ENCODE data around the gene LTBP1.

LTBP1 gene

GRCh38 chr2:33246432-33246831 is 299.7 kb downstream of the LTBP1 start:
- no peak overlapping the region for H4K12ac ChIP-seq (ENCODE audit: low read depth, low read length)
- H3K14ac ChIP-seq (ENCODE audit: low read length): no peak overlapping the region
- H3K36me3 ChIP-seq (ENCODE audit: control insufficient read depth in 1 of 2, insufficient read depth in 2 of 2, low read length in 2 of 2): peaks cover 0 to 4% of the 10 kb centered on the region in 2 experiments
- H3K79me1 ChIP-seq (ENCODE audit: low read length): no peaks in the 10 kb centered on the region
- no peak overlapping the region for H3K4ac ChIP-seq (ENCODE audit: low read depth, low read length)
- H2BK5ac ChIP-seq (ENCODE audit: low read depth, low read length, poor library complexity): no peak overlapping the region
- no peak overlapping the region for H4K8ac ChIP-seq (ENCODE audit: low read depth, low read length)
- no peak overlapping the region for H2BK12ac ChIP-seq (ENCODE audit: low read length)
- H3K18ac ChIP-seq (ENCODE audit: low read length): no peak overlapping the region
- no peaks in the 10 kb centered on the region for H3K27me3 ChIP-seq (ENCODE audit: insufficient read depth, low read length)
- no peaks in the 10 kb centered on the region for H3K79me2 ChIP-seq (ENCODE audit: control insufficient read depth, insufficient read depth, low read length, poor library complexity)
- no peak overlapping the region for H3K4me3 ChIP-seq (ENCODE audit: low read depth, low read length)
- no peak overlapping the region for H3K23ac ChIP-seq (ENCODE audit: low read length)
- no CpG with 5 or more reads among the region's 4 CpGs for WGBS (ENCODE audit: extremely low coverage, insufficient coverage, insufficient read length)
- H4K91ac ChIP-seq (ENCODE audit: low read depth, low read length): no peak overlapping the region
- H3K4me1 ChIP-seq (ENCODE audit: control insufficient read depth in 1 of 2, insufficient read depth in 2 of 2, low read length in 2 of 2): no peaks in the 10 kb centered on the region
- no peak overlapping the region for H2BK120ac ChIP-seq (ENCODE audit: insufficient read depth, low read length, poor library complexity)
- no peak overlapping the region for H3K4me2 ChIP-seq (ENCODE audit: low read length)
- no peak overlapping the region for H2AFZ ChIP-seq (ENCODE audit: insufficient read depth, low read length, poor library complexity)
- H2AK5ac ChIP-seq (ENCODE audit: low read length): no peak overlapping the region
- H3K9ac ChIP-seq (ENCODE audit: low read length): no peak overlapping the region
- no peak for DNase-seq
- H3K27ac ChIP-seq (ENCODE audit: low read depth, low read length): no peak overlapping the region
- no peaks in the 10 kb centered on the region for H3K9me3 ChIP-seq (ENCODE audit: insufficient read depth, low read depth, low read length)

- no CpG with 5 or more reads among the region's 1 CpG for WGBS (ENCODE audit: extremely low coverage, insufficient coverage, insufficient read length)
- Histone ChIP-seq H3K9ac (ENCODE audit: low read length) (no peak overlapping the region), H2BK5ac (ENCODE audit: low read depth, low read length, poor library complexity) (no peak overlapping the region), H2AK5ac (ENCODE audit: low read length) (no peak overlapping the region), H3K4me3 (ENCODE audit: low read depth, low read length) (no peak overlapping the region), H3K27ac (ENCODE audit: low read depth, low read length) (no peak overlapping the region), H3K79me1 (ENCODE audit: low read length) (no peaks in the 10 kb centered on the region), H4K12ac (ENCODE audit: low read depth, low read length) (no peak overlapping the region), H3K4me1 (ENCODE audit: control insufficient read depth in 1 of 2, insufficient read depth in 2 of 2, low read length in 2 of 2) (no peaks in the 10 kb centered on the region), H4K91ac (ENCODE audit: low read depth, low read length) (no peak overlapping the region), H3K4ac (ENCODE audit: low read depth, low read length) (no peak overlapping the region), H3K79me2 (ENCODE audit: control insufficient read depth, insufficient read depth, low read length, poor library complexity) (no peaks in the 10 kb centered on the region), H3K9me3 (ENCODE audit: insufficient read depth, low read depth, low read length) (no peaks in the 10 kb centered on the region), H3K23ac (ENCODE audit: low read length) (no peak overlapping the region), H3K36me3 (ENCODE audit: control insufficient read depth in 1 of 2, insufficient read depth in 2 of 2, low read length in 2 of 2) (peaks cover 0 to 4% of the 10 kb centered on the region in 2 experiments), H4K8ac (ENCODE audit: low read depth, low read length) (no peak overlapping the region), H2AFZ (ENCODE audit: insufficient read depth, low read length, poor library complexity) (no peak overlapping the region), H3K18ac (ENCODE audit: low read length) (no peak overlapping the region), H2BK120ac (ENCODE audit: insufficient read depth, low read length, poor library complexity) (no peak overlapping the region), H3K4me2 (ENCODE audit: low read length) (no peak overlapping the region), H3K27me3 (ENCODE audit: insufficient read depth, low read length) (no peaks in the 10 kb centered on the region), H2BK12ac (ENCODE audit: low read length) (no peak overlapping the region), H3K14ac (ENCODE audit: low read length) (no peak overlapping the region)
- no peak for DNase-seq
Measured at GRCh38 chr2:33247365-33247764, 300.6 kb downstream of the LTBP1 start.

GRCh38 chr2:33250417-33251029 is 303.8 kb downstream of the LTBP1 start:
- H2BK12ac ChIP-seq (ENCODE audit: low read length): no peak overlapping the region
- H3K4me3 ChIP-seq (ENCODE audit: low read depth, low read length): no peak overlapping the region
- H4K12ac ChIP-seq (ENCODE audit: low read depth, low read length): no peak overlapping the region
- no peak overlapping the region for H2AK5ac ChIP-seq (ENCODE audit: low read length)
- no peak overlapping the region for H3K27ac ChIP-seq (ENCODE audit: low read depth, low read length)
- H3K14ac ChIP-seq (ENCODE audit: low read length): no peak overlapping the region
- H3K27me3 ChIP-seq (ENCODE audit: insufficient read depth, low read length): no peaks in the 10 kb centered on the region
- no peaks in the 10 kb centered on the region for H3K79me2 ChIP-seq (ENCODE audit: control insufficient read depth, insufficient read depth, low read length, poor library complexity)
- no peak overlapping the region for H3K18ac ChIP-seq (ENCODE audit: low read length)
- no peak overlapping the region for H2BK120ac ChIP-seq (ENCODE audit: insufficient read depth, low read length, poor library complexity)
- H2AFZ ChIP-seq (ENCODE audit: insufficient read depth, low read length, poor library complexity): no peak overlapping the region
- no peaks in the 10 kb centered on the region for H3K9me3 ChIP-seq (ENCODE audit: insufficient read depth, low read depth, low read length)
- DNase-seq: no peak
- no peak overlapping the region for H3K4me2 ChIP-seq (ENCODE audit: low read length)
- H3K23ac ChIP-seq (ENCODE audit: low read length): no peak overlapping the region
- WGBS (ENCODE audit: extremely low coverage, insufficient coverage, insufficient read length): no CpG with 5 or more reads among the region's 5 CpGs
- H3K79me1 ChIP-seq (ENCODE audit: low read length): no peaks in the 10 kb centered on the region
- no peak overlapping the region for H3K9ac ChIP-seq (ENCODE audit: low read length)
- H4K91ac ChIP-seq (ENCODE audit: low read depth, low read length): no peak overlapping the region
- no peaks in the 10 kb centered on the region for H3K4me1 ChIP-seq (ENCODE audit: control insufficient read depth in 1 of 2, insufficient read depth in 2 of 2, low read length in 2 of 2)
- H2BK5ac ChIP-seq (ENCODE audit: low read depth, low read length, poor library complexity): no peak overlapping the region
- H3K36me3 ChIP-seq (ENCODE audit: control insufficient read depth in 1 of 2, insufficient read depth in 2 of 2, low read length in 2 of 2): peaks cover 0 to 4% of the 10 kb centered on the region in 2 experiments
- no peak overlapping the region for H3K4ac ChIP-seq (ENCODE audit: low read depth, low read length)
- no peak overlapping the region for H4K8ac ChIP-seq (ENCODE audit: low read depth, low read length)

GRCh38 chr2:33256162-33256755 is 309.5 kb downstream of the LTBP1 start:
- H2BK120ac ChIP-seq (ENCODE audit: insufficient read depth, low read length, poor library complexity): no peak overlapping the region
- H2AK5ac ChIP-seq (ENCODE audit: low read length): no peak overlapping the region
- no peak overlapping the region for H2BK12ac ChIP-seq (ENCODE audit: low read length)
- H3K9me3 ChIP-seq (ENCODE audit: insufficient read depth, low read depth, low read length): no peaks in the 10 kb centered on the region
- H3K18ac ChIP-seq (ENCODE audit: low read length): no peak overlapping the region
- H4K91ac ChIP-seq (ENCODE audit: low read depth, low read length): no peak overlapping the region
- H2BK5ac ChIP-seq (ENCODE audit: low read depth, low read length, poor library complexity): no peak overlapping the region
- no peak overlapping the region for H3K14ac ChIP-seq (ENCODE audit: low read length)
- H4K8ac ChIP-seq (ENCODE audit: low read depth, low read length): no peak overlapping the region
- no peak overlapping the region for H3K4me2 ChIP-seq (ENCODE audit: low read length)
- no peak overlapping the region for H3K4me3 ChIP-seq (ENCODE audit: low read depth, low read length)
- H4K12ac ChIP-seq (ENCODE audit: low read depth, low read length): no peak overlapping the region
- peaks cover 0 to 2% of the 10 kb centered on the region in 2 experiments for H3K36me3 ChIP-seq (ENCODE audit: control insufficient read depth in 1 of 2, insufficient read depth in 2 of 2, low read length in 2 of 2)
- no peak overlapping the region for H3K27ac ChIP-seq (ENCODE audit: low read depth, low read length)
- DNase-seq: no peak
- no peaks in the 10 kb centered on the region for H3K79me1 ChIP-seq (ENCODE audit: low read length)
- no peaks in the 10 kb centered on the region for H3K27me3 ChIP-seq (ENCODE audit: insufficient read depth, low read length)
- no peak overlapping the region for H2AFZ ChIP-seq (ENCODE audit: insufficient read depth, low read length, poor library complexity)
- no peak overlapping the region for H3K9ac ChIP-seq (ENCODE audit: low read length)
- no peaks in the 10 kb centered on the region for H3K4me1 ChIP-seq (ENCODE audit: control insufficient read depth in 1 of 2, insufficient read depth in 2 of 2, low read length in 2 of 2)
- 100% methylated on average over 3 of the region's 6 CpGs for WGBS (ENCODE audit: extremely low coverage, insufficient coverage, insufficient read length)
- no peak overlapping the region for H3K4ac ChIP-seq (ENCODE audit: low read depth, low read length)
- H3K79me2 ChIP-seq (ENCODE audit: control insufficient read depth, insufficient read depth, low read length, poor library complexity): no peaks in the 10 kb centered on the region
- no peak overlapping the region for H3K23ac ChIP-seq (ENCODE audit: low read length)
